Measurements from ENCODE around the gene LSM2.
"Not testable (repeated sequence)": the region's sequence is repeated elsewhere in the genome, so short reads cannot be mapped to it uniquely, and the experiment has no call there.

LSM2 gene

GRCh38 chr6:31806470-31807272 lies at the start of gene LSM2:
Gene LSM2 (minus strand): TSS chr6:31806966. CDS start chr6:31806757, 209 bp downstream.
- peak within 1 kb of the TSS; percentile 82 to 87 for H3K4me3 ChIP-seq (ENCODE audit: low read length in 2 of 2)
- peaks cover 8 to 12% of the 10 kb centered on the region in 2 donors for H3K4me1 ChIP-seq (ENCODE audit: control insufficient read depth in 2 of 2, insufficient read depth in 2 of 2, low read length in 2 of 2)
- peaks cover 2 to 4% of the 10 kb centered on the region in 2 donors for H3K36me3 ChIP-seq (ENCODE audit: control insufficient read depth in 2 of 2, insufficient read depth in 2 of 2, low read length in 2 of 2)
- H3K27ac ChIP-seq (ENCODE audit: low read depth in 2 of 2, low read length in 2 of 2) = peak within 1 kb of the TSS; percentile 92 to 97
- H3K9me3 ChIP-seq (ENCODE audit: control insufficient read depth in 2 of 2, low read length in 2 of 2) = no peaks in the 10 kb centered on the region
- H3K9ac ChIP-seq (ENCODE audit: low read depth in 1 of 2, low read length in 2 of 2) = peak within 1 kb of the TSS; percentile 83 to 88
- H3K27me3 ChIP-seq (ENCODE audit: control insufficient read depth in 2 of 2, insufficient read depth in 2 of 2, low read length in 2 of 2) = no peaks in the 10 kb centered on the region

- not testable (repeated sequence) for H3K4me3 ChIP-seq (ENCODE audit: low read length in 2 of 2); H3K9me3 ChIP-seq (ENCODE audit: control insufficient read depth in 2 of 2, low read length in 2 of 2); H3K4me1 ChIP-seq (ENCODE audit: control insufficient read depth in 2 of 2, insufficient read depth in 2 of 2, low read length in 2 of 2); H3K36me3 ChIP-seq (ENCODE audit: control insufficient read depth in 2 of 2, insufficient read depth in 2 of 2, low read length in 2 of 2); H3K27me3 ChIP-seq (ENCODE audit: control insufficient read depth in 2 of 2, insufficient read depth in 2 of 2, low read length in 2 of 2); H3K27ac ChIP-seq (ENCODE audit: low read depth in 2 of 2, low read length in 2 of 2); H3K9ac ChIP-seq (ENCODE audit: low read depth in 1 of 2, low read length in 2 of 2)
These were observed 45.4 kb upstream of the LSM2 start for GRCh38 chr6:31851980-31852718.

- Histone ChIP-seq H3K4me1 (ENCODE audit: control insufficient read depth in 2 of 2, insufficient read depth in 2 of 2, low read length in 2 of 2) (no peaks in the 10 kb centered on the region), H3K9me3 (ENCODE audit: control insufficient read depth in 2 of 2, low read length in 2 of 2) (no peaks in the 10 kb centered on the region), H3K27me3 (ENCODE audit: control insufficient read depth in 2 of 2, insufficient read depth in 2 of 2, low read length in 2 of 2) (no peaks in the 10 kb centered on the region)
These were observed 44.7 kb upstream of the LSM2 start for GRCh38 chr6:31851485-31851832.

GRCh38 chr6:31850765-31851484 lies 44.2 kb upstream of the LSM2 start:
- no peaks in the 10 kb centered on the region for H3K27me3 ChIP-seq (ENCODE audit: control insufficient read depth in 2 of 2, insufficient read depth in 2 of 2, low read length in 2 of 2)
- no peak overlapping the region for H3K9ac ChIP-seq (ENCODE audit: low read depth in 1 of 2, low read length in 2 of 2)
- no peaks in the 10 kb centered on the region for H3K4me1 ChIP-seq (ENCODE audit: control insufficient read depth in 2 of 2, insufficient read depth in 2 of 2, low read length in 2 of 2)
- H3K27ac ChIP-seq (ENCODE audit: low read depth in 2 of 2, low read length in 2 of 2) = no peak overlapping the region
- H3K36me3 ChIP-seq (ENCODE audit: control insufficient read depth in 2 of 2, insufficient read depth in 2 of 2, low read length in 2 of 2) = no peaks in the 10 kb centered on the region
- H3K9me3 ChIP-seq (ENCODE audit: control insufficient read depth in 2 of 2, low read length in 2 of 2) = no peaks in the 10 kb centered on the region
- H3K4me3 ChIP-seq (ENCODE audit: low read length in 2 of 2) = no peak overlapping the region

More at GRCh38 chr6:31851485-31851832, 44.7 kb upstream of the LSM2 start:
- H3K27ac ChIP-seq (ENCODE audit: low read depth in 2 of 2, low read length in 2 of 2) = no peak overlapping the region
- no peak overlapping the region for H3K9ac ChIP-seq (ENCODE audit: low read depth in 1 of 2, low read length in 2 of 2)
- no peak overlapping the region for H3K4me3 ChIP-seq (ENCODE audit: low read length in 2 of 2)
- no peaks in the 10 kb centered on the region for H3K36me3 ChIP-seq (ENCODE audit: control insufficient read depth in 2 of 2, insufficient read depth in 2 of 2, low read length in 2 of 2)

- Histone ChIP-seq H3K36me3 (ENCODE audit: control insufficient read depth in 2 of 2, insufficient read depth in 2 of 2, low read length in 2 of 2) (no peaks in the 10 kb centered on the region), H3K27ac (ENCODE audit: low read depth in 2 of 2, low read length in 2 of 2) (no peak overlapping the region), H3K9ac (ENCODE audit: low read depth in 1 of 2, low read length in 2 of 2) (no peak overlapping the region), H3K9me3 (ENCODE audit: control insufficient read depth in 2 of 2, low read length in 2 of 2) (no peaks in the 10 kb centered on the region), H3K4me1 (ENCODE audit: control insufficient read depth in 2 of 2, insufficient read depth in 2 of 2, low read length in 2 of 2) (no peaks in the 10 kb centered on the region), H3K27me3 (ENCODE audit: control insufficient read depth in 2 of 2, insufficient read depth in 2 of 2, low read length in 2 of 2) (no peaks in the 10 kb centered on the region), H3K4me3 (ENCODE audit: low read length in 2 of 2) (no peak overlapping the region)
These were observed 40.7 kb upstream of the LSM2 start for GRCh38 chr6:31847276-31847978.

GRCh38 chr6:31844507-31844906 lies 37.7 kb upstream of the LSM2 start:
- Histone ChIP-seq H3K4me1 (ENCODE audit: control insufficient read depth in 2 of 2, insufficient read depth in 2 of 2, low read length in 2 of 2) (no peaks in the 10 kb centered on the region), H3K27me3 (ENCODE audit: control insufficient read depth in 2 of 2, insufficient read depth in 2 of 2, low read length in 2 of 2) (no peaks in the 10 kb centered on the region), H3K36me3 (ENCODE audit: control insufficient read depth in 2 of 2, insufficient read depth in 2 of 2, low read length in 2 of 2) (peaks cover 11 to 15% of the 10 kb centered on the region in 2 donors), H3K27ac (ENCODE audit: low read depth in 2 of 2, low read length in 2 of 2) (no peak overlapping the region), H3K9ac (ENCODE audit: low read depth in 1 of 2, low read length in 2 of 2) (no peak overlapping the region), H3K9me3 (ENCODE audit: control insufficient read depth in 2 of 2, low read length in 2 of 2) (no peaks in the 10 kb centered on the region), H3K4me3 (ENCODE audit: low read length in 2 of 2) (no peak overlapping the region)

- H3K4me3 ChIP-seq (ENCODE audit: low read length in 2 of 2) = no peak overlapping the region
- H3K27me3 ChIP-seq (ENCODE audit: control insufficient read depth in 2 of 2, insufficient read depth in 2 of 2, low read length in 2 of 2) = no peaks in the 10 kb centered on the region
- H3K9ac ChIP-seq (ENCODE audit: low read depth in 1 of 2, low read length in 2 of 2) = no peak overlapping the region
- H3K27ac ChIP-seq (ENCODE audit: low read depth in 2 of 2, low read length in 2 of 2) = no peak overlapping the region
- H3K36me3 ChIP-seq (ENCODE audit: control insufficient read depth in 2 of 2, insufficient read depth in 2 of 2, low read length in 2 of 2) = peaks cover 27 to 38% of the 10 kb centered on the region in 2 donors
- peaks cover 12 to 13% of the 10 kb centered on the region in 2 donors for H3K4me1 ChIP-seq (ENCODE audit: control insufficient read depth in 2 of 2, insufficient read depth in 2 of 2, low read length in 2 of 2)
- no peaks in the 10 kb centered on the region for H3K9me3 ChIP-seq (ENCODE audit: control insufficient read depth in 2 of 2, low read length in 2 of 2)
These were observed 35.3 kb upstream of the LSM2 start for GRCh38 chr6:31842053-31842452.

- not testable (repeated sequence) for H3K27me3 ChIP-seq (ENCODE audit: control insufficient read depth in 2 of 2, insufficient read depth in 2 of 2, low read length in 2 of 2); H3K4me3 ChIP-seq (ENCODE audit: low read length in 2 of 2); H3K27ac ChIP-seq (ENCODE audit: low read depth in 2 of 2, low read length in 2 of 2); H3K9me3 ChIP-seq (ENCODE audit: control insufficient read depth in 2 of 2, low read length in 2 of 2); H3K9ac ChIP-seq (ENCODE audit: low read depth in 1 of 2, low read length in 2 of 2)
- Histone ChIP-seq H3K4me1 (ENCODE audit: control insufficient read depth in 2 of 2, insufficient read depth in 2 of 2, low read length in 2 of 2) (peaks cover 24 to 30% of the 10 kb centered on the region in 2 donors), H3K36me3 (ENCODE audit: control insufficient read depth in 2 of 2, insufficient read depth in 2 of 2, low read length in 2 of 2) (peaks cover 32 to 43% of the 10 kb centered on the region in 2 donors)
These were observed 33.0 kb upstream of the LSM2 start for GRCh38 chr6:31839779-31840126.

- peaks cover 32 to 43% of the 10 kb centered on the region in 2 donors for H3K36me3 ChIP-seq (ENCODE audit: control insufficient read depth in 2 of 2, insufficient read depth in 2 of 2, low read length in 2 of 2)
- peaks cover 24 to 33% of the 10 kb centered on the region in 2 donors for H3K4me1 ChIP-seq (ENCODE audit: control insufficient read depth in 2 of 2, insufficient read depth in 2 of 2, low read length in 2 of 2)
- H3K9ac ChIP-seq (ENCODE audit: low read depth in 1 of 2, low read length in 2 of 2) = no peak overlapping the region
- no peak overlapping the region for H3K4me3 ChIP-seq (ENCODE audit: low read length in 2 of 2)
- no peak overlapping the region for H3K27ac ChIP-seq (ENCODE audit: low read depth in 2 of 2, low read length in 2 of 2)
- H3K9me3 ChIP-seq (ENCODE audit: control insufficient read depth in 2 of 2, low read length in 2 of 2) = no peaks in the 10 kb centered on the region
- H3K27me3 ChIP-seq (ENCODE audit: control insufficient read depth in 2 of 2, insufficient read depth in 2 of 2, low read length in 2 of 2) = no peaks in the 10 kb centered on the region
These were observed 32.2 kb upstream of the LSM2 start for GRCh38 chr6:31838968-31839367.

Data from mucosa of rectum (tissue), 2 donors.